Fibroblast of lung (primary cell): ENCODE results near the gene ACSF2. TPM values are rescaled to one million over a fixed set of nuclear protein-coding genes. Genes with fewer than 3 reads are reported as not detected.

Source experiments
- DNase-seq, 2 donors: peaks; one replicate each; pipeline versions ENCODE4 v3.0.0 to v3.0.0-alpha.2; 2010; ENCODE audit warnings: low read depth in 2 of 2
- H2AFZ ChIP-seq: 2 replicates; pipeline ENCODE4 v1.5.1; 2012; ENCODE audit warnings: low read length, control low read depth, inconsistent platforms
- H3K27ac ChIP-seq: 2 replicates; pipeline ENCODE4 v1.5.1; 2011; ENCODE audit warnings: low read length, control low read depth; ENCODE audit not compliant: insufficient read depth
- H3K27me3 ChIP-seq: 2 replicates; pipeline ENCODE4 v1.5.1; 2011; ENCODE audit warnings: mild to moderate bottlenecking, low read length; ENCODE audit not compliant: control insufficient read depth, insufficient read depth
- H3K36me3 ChIP-seq: 2 replicates; pipeline ENCODE4 v1.5.1; 2011; ENCODE audit warnings: low read length; ENCODE audit not compliant: control insufficient read depth, insufficient read depth
- H3K4me1 ChIP-seq: 2 replicates; pipeline ENCODE4 v1.5.1; 2011; ENCODE audit warnings: low read length; ENCODE audit not compliant: control insufficient read depth, insufficient read depth; ENCODE audit errors: extremely low read depth
- H3K4me2 ChIP-seq: 2 replicates; pipeline ENCODE4 v1.5.1; 2011; ENCODE audit warnings: low read length, control low read depth; ENCODE audit not compliant: insufficient read depth; ENCODE audit errors: extremely low read depth
- H3K4me3 ChIP-seq, 4 experiments: fragments of 200-600 bp in 1 of 4; sonication (generic) in 1 of 4; replicated peaks in 1 of 4; 2 replicates each; pipeline ENCODE4 v1.5.1; 2011 to 2016; ENCODE audit warnings: low read length in 4 of 4, low read depth in 3 of 4, mild to moderate bottlenecking in 3 of 4, control low read depth in 2 of 4, inconsistent platforms in 1 of 4, mixed read lengths in 1 of 4; ENCODE audit not compliant: insufficient read depth in 1 of 4; ENCODE audit errors: control extremely low read depth in 1 of 4
- H3K79me2 ChIP-seq: 2 replicates; pipeline ENCODE4 v1.5.1; 2012; ENCODE audit warnings: mild to moderate bottlenecking, low read length, inconsistent platforms; ENCODE audit not compliant: control insufficient read depth, insufficient read depth
- H3K9ac ChIP-seq: 2 replicates; pipeline ENCODE4 v1.5.1; 2011; ENCODE audit warnings: mild to moderate bottlenecking, low read length, control low read depth; ENCODE audit not compliant: insufficient read depth
- H3K9me3 ChIP-seq: 2 replicates; pipeline ENCODE4 v1.5.1; 2012; ENCODE audit warnings: low read depth, low read length; ENCODE audit not compliant: control insufficient read depth, insufficient read depth
- H4K20me1 ChIP-seq: 2 replicates; pipeline ENCODE4 v1.5.1; 2011; ENCODE audit warnings: low read length; ENCODE audit not compliant: control insufficient read depth, insufficient read depth; ENCODE audit errors: extremely low read depth
- EZH2 ChIP-seq: IDR thresholded peaks from 2 replicates; pipeline ENCODE4 v1.5.1; 2012; ENCODE audit warnings: low read length, control low read depth, mild to moderate bottlenecking; ENCODE audit errors: missing control alignments
- polyA plus RNA-seq, 2 donors: library from polyadenylated mRNA; depleted of rRNA in 1 of 2; stranded (reverse) in 1 of 2; unstranded in 1 of 2; fragments of >200 nt; gene quantifications; 2 replicates each; pipeline ENCODE4 v1.2.1, GENCODE V29; 2011 to 2012; ENCODE audit warnings: missing spikeins in 1 of 2
- total RNA-seq: library from RNA; depleted of rRNA; stranded (reverse); fragments of >200 nt; gene quantifications from 2 replicates; pipeline ENCODE4 v1.2.1, GENCODE V29; 2014
- TF ChIP-seq, protein P1 (sequence below), 2 donors: IDR thresholded peaks in 1 of 2; conservative IDR thresholded peaks in 1 of 2; 1 replicate in 1 of 2; 2 replicates in 1 of 2; pipeline ENCODE4 v1.5.1; 2011 to 2012; ENCODE audit warnings: low read length in 2 of 2, control low read depth in 1 of 2, inconsistent platforms in 1 of 2, low read depth in 1 of 2, mild to moderate bottlenecking in 1 of 2

Gene ACSF2
- total and polyA plus RNA-seq, 2 donors (not counting 1 experiment from before 2014, with no cell fraction given), result 16.5 to 23.6 TPM

DNA sequence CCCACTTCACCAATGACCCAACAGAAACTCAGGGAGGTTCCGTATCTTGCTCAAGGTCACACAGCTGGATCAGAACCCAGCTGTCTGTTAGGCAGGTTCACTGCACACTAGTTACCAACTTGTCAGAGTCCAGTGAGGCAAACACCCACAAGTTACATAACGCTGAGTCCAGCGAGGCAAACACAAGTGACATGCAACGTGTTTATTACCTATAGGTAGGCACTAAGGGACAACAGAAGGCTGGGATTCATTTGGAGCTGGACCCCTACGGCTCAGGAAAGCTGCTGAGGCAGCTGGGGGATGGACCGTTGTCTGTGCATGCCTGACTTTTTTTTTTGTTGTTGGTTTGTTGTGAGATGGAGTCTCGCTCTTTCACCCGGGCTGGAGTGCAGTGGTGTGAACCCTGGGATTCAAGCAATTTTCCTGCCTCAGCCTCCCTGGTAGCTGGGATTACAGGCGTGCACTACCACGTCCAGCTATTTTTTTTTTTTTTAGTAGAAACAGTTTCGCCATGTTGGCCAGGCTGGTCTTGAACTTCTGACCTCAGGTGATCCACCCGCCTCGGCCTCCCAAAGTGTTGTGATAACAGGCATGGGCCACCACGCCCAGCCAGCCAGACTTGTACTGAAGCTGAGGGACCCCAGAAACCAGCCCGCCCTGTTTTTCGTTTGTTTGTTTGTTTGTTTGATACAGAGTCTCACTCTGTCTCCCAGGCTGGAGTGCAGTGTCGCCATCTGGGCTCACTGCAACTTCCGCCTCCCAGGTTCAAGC, 50.7 kb downstream of the ACSF2 start:
- Histone ChIP-seq H3K36me3 (no peaks in the 10 kb centered on the region), H3K9ac (no peak overlapping the region), H3K27ac (no peak overlapping the region), H4K20me1 (no peaks in the 10 kb centered on the region), H3K27me3 (peaks cover 3% of the 10 kb centered on the region), H3K9me3 (no peaks in the 10 kb centered on the region), H3K79me2 (peaks cover 6% of the 10 kb centered on the region), H3K4me3 (no peak overlapping the region), H2AFZ (no peak overlapping the region), H3K4me2 (no peak overlapping the region), H3K4me1 (peaks cover 7% of the 10 kb centered on the region)
- DNase-seq, result no peak
- TF ChIP-seq, protein P1, sequence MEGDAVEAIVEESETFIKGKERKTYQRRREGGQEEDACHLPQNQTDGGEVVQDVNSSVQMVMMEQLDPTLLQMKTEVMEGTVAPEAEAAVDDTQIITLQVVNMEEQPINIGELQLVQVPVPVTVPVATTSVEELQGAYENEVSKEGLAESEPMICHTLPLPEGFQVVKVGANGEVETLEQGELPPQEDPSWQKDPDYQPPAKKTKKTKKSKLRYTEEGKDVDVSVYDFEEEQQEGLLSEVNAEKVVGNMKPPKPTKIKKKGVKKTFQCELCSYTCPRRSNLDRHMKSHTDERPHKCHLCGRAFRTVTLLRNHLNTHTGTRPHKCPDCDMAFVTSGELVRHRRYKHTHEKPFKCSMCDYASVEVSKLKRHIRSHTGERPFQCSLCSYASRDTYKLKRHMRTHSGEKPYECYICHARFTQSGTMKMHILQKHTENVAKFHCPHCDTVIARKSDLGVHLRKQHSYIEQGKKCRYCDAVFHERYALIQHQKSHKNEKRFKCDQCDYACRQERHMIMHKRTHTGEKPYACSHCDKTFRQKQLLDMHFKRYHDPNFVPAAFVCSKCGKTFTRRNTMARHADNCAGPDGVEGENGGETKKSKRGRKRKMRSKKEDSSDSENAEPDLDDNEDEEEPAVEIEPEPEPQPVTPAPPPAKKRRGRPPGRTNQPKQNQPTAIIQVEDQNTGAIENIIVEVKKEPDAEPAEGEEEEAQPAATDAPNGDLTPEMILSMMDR (conservative IDR thresholded peaks at IDR 0.05 in 1 of 2, IDR thresholded peaks at IDR 0.05 in 1 of 2; ENCODE audit: low read depth in 1 of 2, low read length in 2 of 2), result no peak
- TF ChIP-seq EZH2, result no peak

DNA sequence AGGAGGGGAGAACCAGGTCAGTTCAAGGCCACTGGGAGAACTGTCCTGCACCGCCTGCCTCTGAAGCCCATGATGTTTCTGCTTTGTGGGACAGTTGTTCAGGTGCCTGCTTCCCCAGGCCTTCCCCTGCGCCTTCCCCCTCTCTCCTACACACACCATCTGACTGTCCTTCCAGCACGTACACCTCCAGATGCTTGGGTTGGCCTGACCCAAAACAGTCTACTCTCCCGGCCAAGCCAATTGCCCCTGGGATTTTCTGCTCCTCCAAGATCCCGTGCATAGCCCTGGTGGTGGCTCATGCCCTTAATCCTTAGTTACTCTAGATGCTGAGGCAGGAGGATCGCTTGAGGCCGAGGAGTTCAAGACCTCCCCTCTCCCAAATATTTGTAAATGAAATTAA, 52.0 kb downstream of the ACSF2 start:
- no peak overlapping the region for H3K27ac ChIP-seq
- H3K4me3 ChIP-seq, result peak overlapping the region in 2 of 4 experiments; percentile 50 to 91
- no peaks in the 10 kb centered on the region for H4K20me1 ChIP-seq
- DNase-seq, result no peak
- H3K9me3 ChIP-seq, result no peaks in the 10 kb centered on the region
- TF ChIP-seq EZH2, result no peak
- TF ChIP-seq, protein P1 (conservative IDR thresholded peaks at IDR 0.05 in 1 of 2, IDR thresholded peaks at IDR 0.05 in 1 of 2; ENCODE audit: low read depth in 1 of 2, low read length in 2 of 2), result no peak
- H3K36me3 ChIP-seq, result peaks cover 2% of the 10 kb centered on the region
- peaks cover 10% of the 10 kb centered on the region for H3K4me1 ChIP-seq
- H3K79me2 ChIP-seq, result peaks cover 6% of the 10 kb centered on the region
- H3K9ac ChIP-seq, result no peak overlapping the region
- H2AFZ ChIP-seq, result no peak overlapping the region
- no peak overlapping the region for H3K4me2 ChIP-seq
- H3K27me3 ChIP-seq, result peaks cover 3% of the 10 kb centered on the region

DNA sequence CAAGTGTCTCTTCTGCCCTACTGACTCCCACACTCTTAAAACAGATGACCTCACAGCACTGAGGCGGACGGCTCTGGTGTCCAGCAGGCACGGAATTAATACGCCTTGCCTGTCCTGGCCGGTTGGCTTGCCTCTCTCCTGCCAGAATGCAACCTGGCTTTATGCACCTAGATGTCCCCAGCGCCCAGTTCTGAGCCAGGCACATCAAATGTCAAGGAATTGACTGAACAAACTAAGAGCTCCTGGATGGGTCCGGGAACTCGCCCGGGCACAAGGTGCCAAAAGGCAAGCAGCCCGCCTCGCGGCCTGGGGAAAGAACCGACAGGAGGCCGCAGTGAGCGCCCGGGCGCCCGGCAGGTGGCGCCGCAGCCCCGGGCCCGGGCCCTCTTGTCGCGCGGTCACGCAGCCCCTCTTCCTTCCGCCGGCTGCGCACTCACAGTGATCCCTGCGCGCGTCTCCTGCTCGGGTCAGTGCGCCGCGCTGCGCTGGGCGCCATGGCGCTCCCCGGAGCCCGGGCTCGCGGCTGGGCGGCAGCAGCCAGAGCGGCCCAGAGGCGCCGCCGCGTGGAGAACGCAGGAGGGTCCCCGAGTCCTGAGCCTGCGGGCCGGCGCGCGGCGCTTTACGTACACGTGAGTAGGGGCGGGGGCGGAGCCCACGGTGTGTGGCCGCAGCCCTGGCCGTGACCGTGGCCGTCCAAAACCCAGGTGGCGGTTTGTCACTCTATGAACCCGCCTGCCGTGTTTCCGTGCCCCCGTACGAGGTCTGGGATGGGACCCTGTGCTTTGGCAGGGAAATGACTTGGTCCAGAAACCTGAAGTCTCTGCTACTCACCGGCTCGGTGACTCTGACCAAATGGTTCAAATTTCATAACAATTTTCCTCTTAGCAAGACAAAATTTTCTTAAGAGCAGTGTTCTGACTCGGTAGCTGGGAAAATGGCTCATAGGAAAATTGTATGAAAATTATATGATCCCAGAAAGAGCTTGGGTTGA, 52.7 kb downstream of the ACSF2 start, which contains the start of gene RSAD1:
TSS of gene RSAD1 (plus strand) at position 470 of the 991 bp plus-strand sequence. CDS start at position 495, 25 bp downstream.
- H3K9me3 ChIP-seq, result no peaks in the 10 kb centered on the region
- H3K27me3 ChIP-seq, result peaks cover 3% of the 10 kb centered on the region
- H3K4me2 ChIP-seq, result peak within 1 kb of the TSS; percentile 97
- peak within 1 kb of the TSS; percentile 83 for H2AFZ ChIP-seq
- H3K36me3 ChIP-seq, result peaks cover 4% of the 10 kb centered on the region
- H3K9ac ChIP-seq, result peak within 1 kb of the TSS; percentile 69
- DNase-seq, result peak; percentile 84 to 87
- peaks cover 6% of the 10 kb centered on the region for H3K79me2 ChIP-seq
- H3K27ac ChIP-seq, result peak within 1 kb of the TSS; percentile 65
- TF ChIP-seq, protein P1 (conservative IDR thresholded peaks at IDR 0.05 in 1 of 2, IDR thresholded peaks at IDR 0.05 in 1 of 2; ENCODE audit: low read depth in 1 of 2, low read length in 2 of 2), result peak; percentile 41 to 59
- TF ChIP-seq EZH2, result no peak
- H3K4me1 ChIP-seq, result peaks cover 12% of the 10 kb centered on the region
- no peaks in the 10 kb centered on the region for H4K20me1 ChIP-seq
- H3K4me3 ChIP-seq, result peak within 1 kb of the TSS; percentile 87 to 96 (median 92)
